NK-92 (cell line): Measurements from ENCODE around the gene ZNF668.

Source experiments
- DNase-seq: peaks from one replicate; lab custom pipeline; 2025; ENCODE audit not compliant: unreplicated experiment; lab: John Stamatoyannopoulos, UW

The ZNF668 gene

DNA sequence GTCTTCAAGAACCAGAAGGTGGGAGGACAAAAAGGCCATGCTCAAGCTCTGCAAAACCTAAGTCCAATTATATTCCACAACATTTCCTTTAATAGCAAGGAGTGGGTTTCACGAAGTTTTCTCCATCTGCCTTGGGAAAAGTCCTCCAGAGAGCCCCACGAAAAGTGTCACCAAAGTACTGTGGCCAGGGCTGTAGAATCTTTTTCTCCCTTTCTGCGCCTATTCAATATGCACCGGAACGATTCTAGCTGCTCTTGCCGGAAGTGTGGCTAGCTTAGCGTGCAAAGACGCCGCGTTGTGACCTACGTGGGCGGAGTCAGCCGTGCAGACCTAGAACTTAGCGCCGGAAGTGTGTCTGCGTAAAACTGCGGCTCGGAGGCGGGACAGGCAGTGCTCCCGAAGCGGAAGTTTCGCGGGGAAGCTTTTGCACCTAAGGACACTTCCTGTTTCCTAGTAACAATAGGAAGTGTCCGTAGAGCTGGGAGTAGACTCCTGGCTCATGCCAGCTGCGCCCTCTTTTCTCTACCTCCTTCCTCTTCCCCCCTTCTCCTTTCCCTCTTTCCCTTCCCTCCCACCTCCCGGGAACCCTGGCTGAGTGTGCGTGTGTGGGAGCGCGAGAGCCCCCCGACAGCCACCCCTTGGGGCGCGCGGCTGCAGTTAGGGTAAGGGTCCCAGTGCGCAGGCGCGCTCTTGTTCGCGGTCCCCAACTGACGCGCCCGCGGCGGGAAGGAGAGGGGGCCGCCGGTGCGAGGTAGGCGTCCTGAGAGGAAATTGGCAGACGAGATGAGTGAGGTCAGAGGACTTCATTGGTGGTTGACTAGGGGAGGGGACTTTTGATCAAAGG is at the start of gene ZNF668, which contains the start of gene ZNF646:
TSS of gene ZNF668 (minus strand) at position 271 of the 844 bp plus-strand sequence. CDS start 9,781 bp downstream, outside the sequence.
TSS of gene ZNF646 (plus strand) at position 453 of the 844 bp plus-strand sequence. CDS start 1,903 bp downstream, outside the sequence.
- DNase-seq = peak; percentile 86

DNA sequence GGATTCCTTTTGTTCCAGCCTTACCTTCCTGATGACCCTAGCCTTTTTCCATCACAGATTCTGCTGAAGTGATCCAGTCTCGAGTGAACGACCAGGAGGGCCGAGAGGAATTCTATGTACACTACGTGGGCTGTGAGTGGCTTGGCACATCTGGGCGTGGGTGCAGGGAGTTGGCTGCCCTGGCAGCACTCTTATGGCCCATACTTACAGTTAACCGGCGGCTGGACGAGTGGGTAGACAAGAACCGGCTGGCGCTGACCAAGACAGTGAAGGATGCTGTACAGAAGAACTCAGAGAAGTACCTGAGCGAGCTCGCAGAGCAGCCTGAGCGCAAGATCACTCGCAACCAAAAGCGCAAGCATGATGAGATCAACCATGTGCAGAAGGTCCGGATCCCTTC is 46.1 kb upstream of the ZNF668 start:
- no peak for DNase-seq

DNA sequence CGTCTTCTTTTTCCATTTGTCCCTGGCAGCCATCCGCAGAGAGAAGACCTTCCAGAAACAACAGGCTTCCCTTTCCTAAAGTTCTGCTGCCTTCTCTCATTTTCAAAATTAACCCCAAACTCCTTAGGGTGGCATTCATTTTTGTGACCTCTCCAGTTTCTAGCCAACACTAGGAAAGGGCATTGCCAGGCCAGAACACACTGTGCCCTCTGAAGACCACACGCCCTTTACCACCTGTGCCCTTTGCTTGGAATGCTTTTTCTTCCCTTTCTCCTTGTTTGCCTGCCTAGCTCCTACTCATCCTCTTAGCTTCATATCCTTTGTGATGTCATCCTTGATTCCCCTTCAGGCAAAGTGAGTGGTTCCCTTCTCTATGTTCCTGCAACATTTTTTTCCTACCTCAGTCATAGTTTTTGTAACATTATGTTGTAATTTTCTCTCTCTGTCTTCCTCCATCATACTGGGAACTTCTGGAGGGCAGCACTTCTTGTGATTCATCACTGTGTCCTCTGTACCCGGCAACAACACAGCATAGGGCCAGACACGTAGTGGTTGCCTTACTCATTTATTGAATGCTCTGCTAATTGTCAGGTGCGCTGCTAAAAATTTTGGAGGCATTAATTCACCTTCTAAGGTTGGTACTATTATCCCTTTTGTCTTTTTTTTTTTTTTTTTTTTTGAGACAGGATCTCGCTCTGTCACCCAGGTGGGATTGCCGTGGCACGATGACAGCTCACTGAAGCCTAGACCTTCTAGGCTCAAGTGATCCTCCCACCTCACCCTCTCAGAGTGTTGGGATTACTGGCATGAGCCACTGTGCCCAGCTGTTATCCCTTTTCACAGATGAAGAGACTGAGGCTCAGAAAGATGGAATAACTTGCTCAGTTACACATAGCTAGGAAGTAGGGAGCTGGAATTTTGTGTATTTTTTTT is 44.4 kb upstream of the ZNF668 start:
- no peak for DNase-seq

DNA sequence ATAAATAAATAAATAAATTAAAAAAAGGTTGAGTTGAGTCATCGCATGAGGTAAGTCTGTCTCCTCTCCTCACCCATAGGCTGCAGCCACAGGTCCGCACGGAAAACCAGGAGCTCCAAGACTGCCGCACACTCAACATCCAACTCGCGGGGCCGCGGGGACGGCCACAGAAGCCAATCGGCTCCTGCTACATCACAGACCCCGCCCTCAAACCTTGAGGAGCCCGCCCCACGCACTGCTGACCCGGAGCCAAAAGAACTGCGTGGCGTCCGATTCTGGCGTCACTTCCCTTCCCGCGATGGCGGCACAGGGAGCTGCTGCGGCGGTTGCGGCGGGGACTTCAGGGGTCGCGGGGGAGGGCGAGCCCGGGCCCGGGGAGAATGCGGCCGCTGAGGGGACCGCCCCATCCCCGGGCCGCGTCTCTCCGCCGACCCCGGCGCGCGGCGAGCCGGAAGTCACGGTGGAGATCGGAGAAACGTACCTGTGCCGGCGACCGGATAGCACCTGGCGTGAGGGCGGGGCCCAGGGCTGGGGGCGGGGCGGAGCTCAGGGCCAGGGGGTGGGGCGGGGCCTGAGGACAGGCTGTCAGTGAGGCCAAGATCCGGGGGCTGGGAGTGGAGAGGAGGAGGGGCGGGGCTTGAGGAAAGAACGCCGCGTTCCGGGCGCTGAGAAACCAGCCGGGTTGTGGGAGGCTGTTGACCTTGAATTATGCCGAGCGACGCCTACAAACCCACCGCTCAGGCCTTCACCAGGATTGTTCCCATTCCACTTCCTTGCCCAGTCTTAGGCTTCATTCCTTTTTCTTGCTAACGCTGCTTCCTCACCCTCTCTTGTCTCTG is 43.6 kb upstream of the ZNF668 start, which contains the start of gene KAT8:
TSS of gene KAT8 (plus strand) at position 281 of the 839 bp plus-strand sequence. CDS start at position 299, 18 bp downstream.
- peak; percentile 81 for DNase-seq

DNA sequence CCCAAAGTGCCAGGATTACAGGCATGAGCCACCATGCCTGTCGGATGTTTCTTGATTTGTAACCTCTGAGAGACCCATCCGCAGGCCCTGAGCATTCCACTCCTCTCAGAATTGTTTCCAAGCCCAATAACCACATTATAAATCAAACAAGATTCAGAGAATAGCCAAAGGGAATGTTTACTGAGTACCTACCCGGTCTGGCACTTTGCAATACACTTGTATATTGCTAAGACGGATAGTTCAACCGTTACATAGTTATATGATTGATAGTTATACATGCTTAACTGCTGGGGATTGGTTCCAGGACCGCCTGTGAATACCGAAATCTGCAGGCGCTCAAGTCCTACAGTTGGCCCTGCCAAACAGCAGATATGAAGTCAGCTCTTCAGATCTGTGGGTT is 40.4 kb upstream of the ZNF668 start:
- no peak for DNase-seq

DNA sequence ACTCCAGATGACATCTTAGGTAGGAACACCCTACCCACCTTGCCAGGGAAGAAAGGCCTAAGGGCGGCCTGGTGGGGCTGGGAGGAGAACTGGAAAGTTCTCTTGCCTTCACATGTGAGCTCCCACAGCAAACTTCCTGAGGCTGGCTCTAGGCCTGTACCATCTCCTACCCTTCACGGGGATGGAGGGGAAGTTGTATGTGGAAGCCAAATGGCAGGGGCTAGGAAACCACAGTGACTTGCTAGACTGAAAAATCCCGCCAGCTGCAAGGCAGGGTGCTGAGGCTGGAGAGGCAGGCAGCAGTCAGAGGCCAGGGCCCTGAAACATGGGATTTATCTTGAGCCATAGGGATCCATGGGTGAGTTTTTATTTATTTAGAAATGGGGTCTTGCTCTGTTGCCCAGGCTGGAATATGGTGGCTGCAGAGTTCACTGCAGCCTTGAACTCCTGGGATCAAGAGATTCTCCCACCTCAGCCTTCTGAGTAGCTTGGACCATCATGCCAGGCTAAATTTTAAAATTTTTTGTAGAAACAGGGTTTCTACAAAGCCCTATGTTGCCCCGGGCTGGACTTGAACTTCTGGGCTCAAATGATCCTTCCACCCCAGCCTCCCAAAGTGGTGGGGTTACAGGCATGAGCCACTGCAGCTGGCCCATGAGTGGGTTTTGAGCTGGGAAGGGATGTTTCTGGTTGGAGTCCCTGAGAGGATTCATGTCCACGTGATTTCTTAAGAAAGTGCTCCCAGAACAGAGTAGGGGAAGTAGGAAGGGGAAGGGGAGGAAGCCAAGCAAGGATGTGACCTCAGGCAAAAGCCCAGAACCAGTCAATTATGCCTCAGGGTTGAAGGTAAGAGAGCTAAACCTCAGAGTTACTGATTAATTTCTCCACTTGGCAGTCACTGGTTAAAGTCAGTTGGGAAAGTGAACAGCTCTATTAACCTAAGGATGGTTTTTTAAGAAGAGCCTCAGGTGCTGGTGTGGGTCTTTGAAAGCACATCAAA is 39.4 kb upstream of the ZNF668 start:
- no peak for DNase-seq

DNA sequence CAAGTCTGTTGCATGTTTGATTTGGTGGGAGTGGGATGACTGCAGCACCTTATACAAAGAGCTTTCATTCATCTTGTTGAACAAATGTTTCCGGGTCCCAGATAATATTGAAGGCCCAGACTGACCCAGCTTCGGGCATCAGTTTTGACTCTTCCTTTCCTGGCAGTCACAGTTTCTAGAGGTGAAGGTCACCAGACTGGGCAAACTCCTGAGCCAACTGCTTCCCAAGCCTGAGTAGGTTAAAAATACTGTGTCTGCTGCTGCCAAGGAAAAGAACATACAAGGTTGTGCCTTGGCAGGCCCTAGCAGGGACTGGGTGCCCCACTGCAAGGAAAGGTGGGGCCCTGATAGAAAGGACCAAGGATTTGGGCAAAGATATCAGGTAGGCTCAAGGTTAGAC is 38.7 kb upstream of the ZNF668 start:
- DNase-seq = no peak

DNA sequence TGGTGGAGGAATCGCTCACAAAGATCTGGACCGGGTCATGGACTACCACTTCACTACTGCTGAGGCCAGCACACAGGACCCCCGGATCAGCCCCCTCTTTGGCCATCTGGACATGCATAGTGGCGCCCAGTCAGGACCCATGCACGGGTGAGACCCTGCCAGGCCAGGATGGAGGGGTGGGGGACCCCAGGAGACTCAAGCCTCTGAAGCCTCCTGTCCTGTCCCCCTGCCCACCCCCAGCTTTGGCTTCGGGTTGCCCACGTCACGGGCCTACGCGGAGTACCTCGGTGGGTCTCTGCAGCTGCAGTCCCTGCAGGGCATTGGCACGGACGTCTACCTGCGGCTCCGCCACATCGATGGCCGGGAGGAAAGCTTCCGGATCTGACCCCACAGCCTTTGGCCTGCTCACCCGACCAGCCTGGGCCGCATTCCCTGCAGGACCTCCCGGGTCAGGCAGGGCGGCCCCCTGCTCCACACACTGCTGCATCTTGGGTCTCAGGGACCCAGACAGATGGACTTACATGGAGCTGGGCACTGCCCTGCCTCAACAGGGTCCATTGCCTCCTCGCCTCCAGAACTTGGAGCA is 37.9 kb upstream of the ZNF668 start:
- DNase-seq = no peak

DNA sequence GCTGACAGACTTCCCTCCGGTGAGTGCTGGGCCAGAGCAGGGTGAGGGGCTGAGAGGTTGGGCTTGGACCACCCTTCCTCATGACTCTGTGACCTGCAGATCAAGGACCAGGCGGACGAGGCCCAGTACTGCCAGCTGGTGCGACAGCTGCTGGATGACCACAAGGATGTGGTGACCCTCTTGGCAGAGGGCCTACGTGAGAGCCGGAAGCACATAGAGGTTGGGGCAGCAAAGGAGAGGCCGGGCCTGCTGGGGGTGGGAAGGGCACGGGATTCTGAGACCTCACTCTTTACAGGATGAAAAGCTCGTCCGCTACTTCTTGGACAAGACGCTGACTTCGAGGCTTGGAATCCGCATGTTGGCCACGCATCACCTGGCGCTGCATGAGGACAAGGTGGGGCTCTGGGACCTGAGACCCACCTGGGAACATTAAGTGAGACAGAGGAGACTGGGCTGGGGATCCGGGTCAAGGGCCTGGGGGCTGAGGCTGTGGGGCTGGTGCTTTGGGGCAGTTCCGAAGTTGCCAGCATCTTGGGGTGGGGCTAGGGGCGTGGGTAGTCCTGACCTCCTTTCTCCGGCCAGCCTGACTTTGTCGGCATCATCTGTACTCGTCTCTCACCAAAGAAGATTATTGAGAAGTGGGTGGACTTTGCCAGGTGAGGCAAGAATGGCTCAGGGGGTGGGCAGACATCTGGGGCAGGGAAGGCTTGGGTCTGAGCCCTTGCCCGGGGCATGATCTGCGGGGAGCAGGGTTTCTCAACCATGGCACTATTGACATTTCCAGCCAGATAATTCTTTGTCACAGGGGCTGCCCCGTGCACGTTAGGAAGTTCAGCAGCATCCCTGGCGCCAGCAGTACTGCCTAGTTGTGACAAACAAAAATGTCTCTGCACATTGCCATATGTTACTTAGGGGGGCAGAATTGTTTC is 36.3 kb upstream of the ZNF668 start:
- DNase-seq = no peak

DNA sequence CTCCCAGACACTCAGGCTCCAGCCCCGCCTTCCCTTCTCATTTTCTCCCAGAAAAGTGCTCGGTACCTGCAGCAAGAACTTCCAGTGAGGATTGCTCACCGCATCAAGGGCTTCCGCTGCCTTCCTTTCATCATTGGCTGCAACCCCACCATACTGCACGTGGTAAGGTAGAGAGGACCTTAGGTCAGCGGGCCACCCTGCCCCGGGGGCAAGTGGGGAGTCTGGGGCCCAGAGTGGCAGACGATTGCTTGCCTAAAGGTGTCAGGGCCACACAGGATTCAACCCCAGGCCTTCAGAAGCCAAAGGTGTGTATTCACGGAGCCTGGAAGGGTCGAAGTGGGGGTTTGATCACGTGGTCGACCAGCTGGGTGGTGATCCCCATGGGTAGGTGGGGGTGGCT is 35.6 kb upstream of the ZNF668 start:
- no peak for DNase-seq

DNA sequence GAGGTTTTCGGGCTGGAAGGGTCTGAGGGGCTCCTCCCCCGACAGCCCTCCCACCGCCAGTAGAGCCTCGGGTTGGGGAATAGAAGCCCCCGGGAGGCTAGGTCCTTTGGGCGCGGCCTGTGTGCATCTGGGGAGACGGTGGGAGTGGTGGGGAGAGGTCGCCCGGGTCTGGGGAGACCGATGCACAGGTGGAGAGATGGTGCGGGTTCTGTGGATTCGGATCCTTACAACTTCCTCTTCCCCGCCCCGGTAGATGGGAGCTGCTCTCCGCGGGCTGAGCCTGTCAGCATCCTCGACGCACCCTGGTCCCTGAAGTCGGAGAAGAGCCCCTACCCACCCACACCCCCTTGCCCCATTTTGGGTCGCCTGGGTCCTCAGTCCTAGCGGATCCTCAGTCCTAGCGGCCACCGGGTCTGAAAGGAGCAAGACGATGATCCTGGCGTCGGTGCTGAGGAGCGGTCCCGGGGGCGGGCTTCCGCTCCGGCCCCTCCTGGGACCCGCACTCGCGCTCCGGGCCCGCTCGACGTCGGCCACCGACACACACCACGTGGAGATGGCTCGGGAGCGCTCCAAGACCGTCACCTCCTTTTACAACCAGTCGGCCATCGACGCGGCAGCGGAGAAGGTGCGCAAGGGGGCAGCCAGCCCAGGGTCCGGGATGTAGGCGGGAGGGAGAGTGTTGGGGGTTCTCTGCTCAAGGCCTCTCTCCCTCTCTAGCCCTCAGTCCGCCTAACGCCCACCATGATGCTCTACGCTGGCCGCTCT is 34.9 kb upstream of the ZNF668 start:
- DNase-seq = no peak

DNA sequence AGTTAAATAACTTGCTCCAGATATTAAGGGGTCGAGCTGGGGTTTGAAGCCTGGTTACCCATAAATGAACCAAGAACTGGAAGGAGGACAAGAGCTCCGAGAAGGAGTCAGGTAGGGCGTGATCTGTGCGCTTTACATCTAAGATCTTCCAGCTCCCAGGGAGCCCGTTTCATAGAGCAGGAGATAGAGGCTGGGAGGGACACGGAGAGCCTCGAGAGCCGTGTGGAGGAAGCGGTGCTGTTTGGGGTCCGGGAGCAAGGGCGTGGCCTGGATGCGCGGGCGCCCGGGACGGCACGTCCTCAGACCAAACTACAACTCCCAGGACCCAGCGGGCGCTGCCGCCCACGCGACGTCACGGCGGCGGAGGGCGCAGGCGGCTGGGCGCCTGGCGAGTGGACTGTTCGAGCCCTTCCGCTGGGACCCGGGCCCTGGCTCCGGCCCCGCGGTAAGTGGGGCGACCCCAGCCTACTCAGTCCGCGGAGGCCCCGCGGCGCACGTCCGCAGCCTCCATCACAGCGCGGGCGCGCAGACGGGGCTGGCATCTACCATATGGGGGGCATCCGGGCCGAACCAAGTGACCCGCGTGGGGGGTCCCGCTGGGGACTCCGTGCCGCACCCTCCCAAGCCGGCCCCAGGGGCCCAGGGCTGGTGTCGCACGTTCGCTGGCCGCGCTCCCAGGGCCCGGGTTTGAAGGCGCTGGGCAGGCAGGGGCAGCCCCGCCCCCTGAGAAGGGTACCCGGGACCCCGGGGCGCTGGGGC is 34.2 kb upstream of the ZNF668 start, which contains the start of gene BCKDK:
TSS of gene BCKDK (plus strand) at position 352 of the 759 bp plus-strand sequence. CDS start 838 bp downstream, outside the sequence.
- DNase-seq = no peak

DNA sequence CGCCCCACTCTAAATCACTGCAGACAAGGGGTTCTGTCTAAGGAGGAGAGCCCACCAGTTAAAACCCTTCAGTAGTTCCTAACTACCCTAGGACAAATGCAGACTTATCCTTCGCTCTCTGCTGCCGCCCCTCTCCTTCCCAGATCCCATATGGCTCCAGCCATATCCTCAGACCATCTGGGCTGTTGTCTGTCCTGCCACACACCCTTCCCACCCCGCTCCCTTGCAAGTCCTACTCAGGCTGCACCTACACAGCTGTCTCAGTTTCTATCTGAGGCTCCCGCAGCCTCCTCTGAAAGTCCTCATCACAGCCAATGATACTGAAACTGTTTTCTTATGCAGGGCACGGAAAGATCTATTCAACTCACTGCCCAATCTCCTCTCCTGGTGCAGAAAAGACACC is 33.4 kb upstream of the ZNF668 start:
- no peak for DNase-seq

DNA sequence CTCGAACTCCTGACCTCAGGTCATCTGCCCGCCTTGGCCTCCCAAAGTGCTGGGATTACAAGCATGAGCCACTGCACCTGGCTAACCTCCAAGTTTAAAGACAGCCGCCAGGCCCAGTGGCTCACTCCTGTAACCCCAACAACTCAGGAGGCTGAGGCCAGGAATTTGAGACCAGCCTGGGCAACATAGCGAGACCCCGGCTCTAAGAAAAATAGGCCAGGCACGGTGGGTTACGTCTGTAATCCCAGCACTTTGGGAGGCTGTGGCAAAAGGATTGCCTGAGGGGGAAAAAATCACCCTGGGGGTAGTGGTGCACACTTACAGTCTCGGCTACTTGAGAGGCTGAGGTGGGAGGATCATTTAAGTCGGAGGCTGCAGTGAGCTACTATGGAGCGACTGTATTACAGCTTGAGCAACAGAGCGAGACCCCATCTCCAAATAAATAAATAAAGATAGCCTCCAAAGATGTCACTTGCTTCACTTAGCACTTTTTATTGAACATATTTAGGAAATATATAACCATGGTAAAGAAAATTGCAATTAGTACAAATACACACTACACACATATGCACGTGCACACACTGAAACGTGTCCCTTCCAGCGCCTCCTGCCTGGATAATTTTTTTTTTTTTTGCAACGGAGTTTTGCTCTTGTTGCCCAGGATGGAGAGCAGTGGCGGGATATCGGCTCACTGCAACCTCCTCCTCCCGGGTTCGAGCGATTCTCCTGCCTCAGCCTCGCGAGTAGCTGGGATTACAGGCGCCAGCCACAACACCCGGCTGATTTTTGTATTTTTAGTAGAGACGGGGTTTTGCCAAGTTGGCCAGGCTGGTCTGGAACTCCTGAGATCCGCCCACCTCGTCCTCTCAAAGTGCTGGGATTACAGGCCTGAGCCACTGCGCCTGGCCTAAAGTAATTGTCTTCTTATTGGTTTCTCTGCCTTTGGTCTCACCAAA is 32.7 kb upstream of the ZNF668 start:
- DNase-seq = no peak

DNA sequence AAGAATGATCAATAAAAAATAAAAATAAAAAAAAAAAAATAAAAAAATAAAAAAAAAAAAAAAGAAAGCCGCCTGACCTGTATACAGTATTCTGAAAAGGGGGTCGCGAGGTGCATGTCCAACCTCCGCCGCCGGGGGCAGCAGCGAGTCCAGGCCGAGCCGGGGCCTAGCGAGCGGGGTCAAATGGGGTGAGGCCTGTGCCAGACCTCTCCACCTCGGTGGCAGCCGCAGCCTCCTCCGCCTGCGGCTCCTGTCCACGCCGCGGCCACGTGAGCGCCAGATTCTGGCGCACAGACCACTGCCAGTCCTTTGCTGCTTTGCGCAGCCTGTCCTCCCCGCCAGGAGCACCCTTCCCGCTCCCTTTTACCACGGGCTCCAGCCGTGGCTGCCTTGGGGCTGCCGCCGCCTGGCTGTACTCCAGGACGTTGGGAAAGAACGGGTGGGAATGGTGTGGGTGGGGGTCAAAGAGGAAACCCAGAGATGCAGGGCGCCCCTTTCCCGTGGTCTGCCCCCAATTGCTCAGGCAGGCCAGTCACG is 31.7 kb upstream of the ZNF668 start:
- DNase-seq = no peak
